NOMO-1 (cell line): ENCODE measurements around the gene ENTREP1.
A peak's percentile ranks its signal among the peaks of the same experiment; 100 is the strongest.
"Not testable (repeated sequence)": the region's sequence is repeated elsewhere in the genome, so short reads cannot be mapped to it uniquely, and the experiment has no call there.

ENCODE experiments used
- DNase-seq, 2 experiments: peaks; one replicate each; lab custom pipeline; 2025; ENCODE audit not compliant: unreplicated experiment in 2 of 2; lab: John Stamatoyannopoulos, UW

The ENTREP1 gene

GRCh38 chr9:69324549-69325401, at the start of gene ENTREP1:
ENTREP1 (plus strand) TSS chr9:69325215; CDS start chr9:69325310, 95 bp downstream.
- DNase-seq, result peak; percentile 1 to 6

GRCh38 chr9:69276775-69277174, 48.2 kb upstream of the ENTREP1 start:
- DNase-seq, result no peak

GRCh38 chr9:69279084-69279731, 45.8 kb upstream of the ENTREP1 start:
- DNase-seq, result no peak

GRCh38 chr9:69279733-69280132, 45.3 kb upstream of the ENTREP1 start:
- no peak for DNase-seq

- no peak for DNase-seq
Observed at GRCh38 chr9:69283003-69283402, 42.0 kb upstream of the ENTREP1 start.

GRCh38 chr9:69292078-69292477, 32.9 kb upstream of the ENTREP1 start:
- DNase-seq, result no peak

GRCh38 chr9:69293156-69293555, 31.9 kb upstream of the ENTREP1 start:
- no peak for DNase-seq

GRCh38 chr9:69295872-69296552, 29.0 kb upstream of the ENTREP1 start:
- DNase-seq, result no peak

- no peak for DNase-seq
Observed at GRCh38 chr9:69297300-69297980, 27.6 kb upstream of the ENTREP1 start.

GRCh38 chr9:69299315-69299714, 25.7 kb upstream of the ENTREP1 start:
- no peak for DNase-seq

GRCh38 chr9:69299826-69300225, 25.2 kb upstream of the ENTREP1 start:
- no peak for DNase-seq

- no peak for DNase-seq
Observed at GRCh38 chr9:69303331-69303730, 21.7 kb upstream of the ENTREP1 start.

- not testable (repeated sequence) for DNase-seq
Observed at GRCh38 chr9:69306895-69307445, 18.0 kb upstream of the ENTREP1 start.

GRCh38 chr9:69307446-69308205, 17.4 kb upstream of the ENTREP1 start:
- no peak for DNase-seq

- no peak for DNase-seq
Observed at GRCh38 chr9:69308206-69308931, 16.6 kb upstream of the ENTREP1 start.

- no peak for DNase-seq
Observed at GRCh38 chr9:69313175-69313574, 11.8 kb upstream of the ENTREP1 start.

- no peak for DNase-seq
Observed at GRCh38 chr9:69314547-69314946, 10.5 kb upstream of the ENTREP1 start.

GRCh38 chr9:69317081-69317480, 7.9 kb upstream of the ENTREP1 start:
- no peak for DNase-seq

GRCh38 chr9:69317894-69318293, 7.1 kb upstream of the ENTREP1 start:
- DNase-seq, result no peak
